HG02623 (cell line): ENCODE measurements around the gene MRPL36.
"Not testable (repeated sequence)": the region's sequence is repeated elsewhere in the genome, so short reads cannot be mapped to it uniquely, and the experiment has no call there.

Experiments
- ATAC-seq: cut with Tn5 transposase; IDR thresholded peaks from one replicate; pipeline ENCODE4 v1.9.1; 2021; ENCODE audit warnings: moderate library complexity; ENCODE audit not compliant: unreplicated experiment

Gene MRPL36

GRCh38 chr5:1832511-1833250 lies 33.0 kb upstream of the MRPL36 start:
- ATAC-seq, result no peak

- no peak for ATAC-seq
Measured at GRCh38 chr5:1831677-1832313, 32.2 kb upstream of the MRPL36 start.

GRCh38 chr5:1831257-1831656 lies 31.6 kb upstream of the MRPL36 start:
- ATAC-seq, result no peak

- no peak for ATAC-seq
Measured at GRCh38 chr5:1830571-1831228, 31.1 kb upstream of the MRPL36 start.

GRCh38 chr5:1827886-1828397 lies 28.3 kb upstream of the MRPL36 start:
- ATAC-seq, result no peak

GRCh38 chr5:1827025-1827885 lies 27.6 kb upstream of the MRPL36 start:
- ATAC-seq, result no peak

GRCh38 chr5:1826235-1826980 lies 26.8 kb upstream of the MRPL36 start:
- no peak for ATAC-seq

GRCh38 chr5:1824903-1825841 lies 25.5 kb upstream of the MRPL36 start:
- no peak for ATAC-seq

- no peak for ATAC-seq
Measured at GRCh38 chr5:1824109-1824821, 24.6 kb upstream of the MRPL36 start.

- ATAC-seq, result no peak
Measured at GRCh38 chr5:1823381-1824034, 23.9 kb upstream of the MRPL36 start.

- no peak for ATAC-seq
Measured at GRCh38 chr5:1821862-1822261, 22.2 kb upstream of the MRPL36 start.

GRCh38 chr5:1820926-1821325 lies 21.3 kb upstream of the MRPL36 start:
- no peak for ATAC-seq

GRCh38 chr5:1820381-1820780 lies 20.7 kb upstream of the MRPL36 start:
- no peak for ATAC-seq

GRCh38 chr5:1819458-1819857 lies 19.8 kb upstream of the MRPL36 start:
- no peak for ATAC-seq

GRCh38 chr5:1818784-1819183 lies 19.1 kb upstream of the MRPL36 start:
- no peak for ATAC-seq

GRCh38 chr5:1817261-1818043 lies 17.8 kb upstream of the MRPL36 start:
- no peak for ATAC-seq

GRCh38 chr5:1816495-1817089 lies 17.0 kb upstream of the MRPL36 start:
- not testable (repeated sequence) for ATAC-seq
